Gastrocnemius medialis (tissue), 4 donors: Measurements from ENCODE around the gene MAPK8IP1.

Experiments
- CTCF ChIP-seq, 5 experiments: fragments of 450-650 bp in 3 of 5; fragments of 200-600 bp in 2 of 5; sonication (generic) in 2 of 5; IDR thresholded peaks in 4 of 5; conservative IDR thresholded peaks in 1 of 5; 1 replicate in 4 of 5; 2 replicates in 1 of 5; pipeline ENCODE4 v1.5.1; 2016 to 2019; ENCODE audit warnings: antibody characterized with exemption in 5 of 5, mild to moderate bottlenecking in 3 of 5, moderate library complexity in 3 of 5
- POLR2A ChIP-seq, 2 donors: fragments of 450-650 bp; IDR thresholded peaks; one replicate each; pipeline ENCODE4 v1.6.1; 2017; ENCODE audit warnings: antibody characterized with exemption in 2 of 2, mild to moderate bottlenecking in 2 of 2, moderate library complexity in 2 of 2

- no peak for TF ChIP-seq CTCF (IDR thresholded peaks at IDR 0.05 in 4 of 5, conservative IDR thresholded peaks at IDR 0.05 in 1 of 5)
- no peak for TF ChIP-seq POLR2A (IDR thresholded peaks at IDR 0.05)
Observed at GRCh38 chr11:45907911-45908370, 22.5 kb downstream of the MAPK8IP1 start.
